ENCODE measurements around the gene CHST8. TPM values are rescaled to one million over a fixed set of nuclear protein-coding genes. Genes with fewer than 3 reads are reported as not detected.

CHST8 gene
- total and polyA plus RNA-seq, 4 donors, result 0.05 to 0.07 TPM; not detected in 2

- TF ChIP-seq, protein P1, sequence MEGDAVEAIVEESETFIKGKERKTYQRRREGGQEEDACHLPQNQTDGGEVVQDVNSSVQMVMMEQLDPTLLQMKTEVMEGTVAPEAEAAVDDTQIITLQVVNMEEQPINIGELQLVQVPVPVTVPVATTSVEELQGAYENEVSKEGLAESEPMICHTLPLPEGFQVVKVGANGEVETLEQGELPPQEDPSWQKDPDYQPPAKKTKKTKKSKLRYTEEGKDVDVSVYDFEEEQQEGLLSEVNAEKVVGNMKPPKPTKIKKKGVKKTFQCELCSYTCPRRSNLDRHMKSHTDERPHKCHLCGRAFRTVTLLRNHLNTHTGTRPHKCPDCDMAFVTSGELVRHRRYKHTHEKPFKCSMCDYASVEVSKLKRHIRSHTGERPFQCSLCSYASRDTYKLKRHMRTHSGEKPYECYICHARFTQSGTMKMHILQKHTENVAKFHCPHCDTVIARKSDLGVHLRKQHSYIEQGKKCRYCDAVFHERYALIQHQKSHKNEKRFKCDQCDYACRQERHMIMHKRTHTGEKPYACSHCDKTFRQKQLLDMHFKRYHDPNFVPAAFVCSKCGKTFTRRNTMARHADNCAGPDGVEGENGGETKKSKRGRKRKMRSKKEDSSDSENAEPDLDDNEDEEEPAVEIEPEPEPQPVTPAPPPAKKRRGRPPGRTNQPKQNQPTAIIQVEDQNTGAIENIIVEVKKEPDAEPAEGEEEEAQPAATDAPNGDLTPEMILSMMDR (IDR thresholded peaks at IDR 0.05; ENCODE audit: low read depth, low read length, missing input control), result no peak
- no peak for TF ChIP-seq TAF1 (conservative IDR thresholded peaks at IDR 0.05)
- no peak for TF ChIP-seq EGR1 (IDR thresholded peaks at IDR 0.05; ENCODE audit: low read depth in 2 of 2)
- no peak for TF ChIP-seq JUND (IDR thresholded peaks at IDR 0.05)
- TF ChIP-seq YY1 (IDR thresholded peaks at IDR 0.05), result no peak
- no peak for TF ChIP-seq MAX (IDR thresholded peaks at IDR 0.05)
- TF ChIP-seq ZBTB33 (IDR thresholded peaks at IDR 0.05), result no peak
- TF ChIP-seq FOXA1 (IDR thresholded peaks at IDR 0.05), result no peak
- TF ChIP-seq GABPA (IDR thresholded peaks at IDR 0.05 in 1 of 2, conservative IDR thresholded peaks at IDR 0.05 in 1 of 2), result no peak
- no peak for TF ChIP-seq HNF4G (IDR thresholded peaks at IDR 0.05)
- TF ChIP-seq NR2F2 (IDR thresholded peaks at IDR 0.05), result no peak
- TF ChIP-seq ATF3 (IDR thresholded peaks at IDR 0.05), result no peak
- no peak for TF ChIP-seq RAD21 (IDR thresholded peaks at IDR 0.05)
- no peak for TF ChIP-seq FOXA2 (IDR thresholded peaks at IDR 0.05)
- TF ChIP-seq RXRA (IDR thresholded peaks at IDR 0.05), result no peak
- TF ChIP-seq, protein P2, sequence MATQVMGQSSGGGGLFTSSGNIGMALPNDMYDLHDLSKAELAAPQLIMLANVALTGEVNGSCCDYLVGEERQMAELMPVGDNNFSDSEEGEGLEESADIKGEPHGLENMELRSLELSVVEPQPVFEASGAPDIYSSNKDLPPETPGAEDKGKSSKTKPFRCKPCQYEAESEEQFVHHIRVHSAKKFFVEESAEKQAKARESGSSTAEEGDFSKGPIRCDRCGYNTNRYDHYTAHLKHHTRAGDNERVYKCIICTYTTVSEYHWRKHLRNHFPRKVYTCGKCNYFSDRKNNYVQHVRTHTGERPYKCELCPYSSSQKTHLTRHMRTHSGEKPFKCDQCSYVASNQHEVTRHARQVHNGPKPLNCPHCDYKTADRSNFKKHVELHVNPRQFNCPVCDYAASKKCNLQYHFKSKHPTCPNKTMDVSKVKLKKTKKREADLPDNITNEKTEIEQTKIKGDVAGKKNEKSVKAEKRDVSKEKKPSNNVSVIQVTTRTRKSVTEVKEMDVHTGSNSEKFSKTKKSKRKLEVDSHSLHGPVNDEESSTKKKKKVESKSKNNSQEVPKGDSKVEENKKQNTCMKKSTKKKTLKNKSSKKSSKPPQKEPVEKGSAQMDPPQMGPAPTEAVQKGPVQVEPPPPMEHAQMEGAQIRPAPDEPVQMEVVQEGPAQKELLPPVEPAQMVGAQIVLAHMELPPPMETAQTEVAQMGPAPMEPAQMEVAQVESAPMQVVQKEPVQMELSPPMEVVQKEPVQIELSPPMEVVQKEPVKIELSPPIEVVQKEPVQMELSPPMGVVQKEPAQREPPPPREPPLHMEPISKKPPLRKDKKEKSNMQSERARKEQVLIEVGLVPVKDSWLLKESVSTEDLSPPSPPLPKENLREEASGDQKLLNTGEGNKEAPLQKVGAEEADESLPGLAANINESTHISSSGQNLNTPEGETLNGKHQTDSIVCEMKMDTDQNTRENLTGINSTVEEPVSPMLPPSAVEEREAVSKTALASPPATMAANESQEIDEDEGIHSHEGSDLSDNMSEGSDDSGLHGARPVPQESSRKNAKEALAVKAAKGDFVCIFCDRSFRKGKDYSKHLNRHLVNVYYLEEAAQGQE (IDR thresholded peaks at IDR 0.05), result no peak
- H3K36me3 ChIP-seq (ENCODE audit: control insufficient read depth in 4 of 4, insufficient read depth in 3 of 4, low read depth in 1 of 4, low read length in 3 of 4), result no peaks in the 10 kb centered on the region
- no peaks in the 10 kb centered on the region for H3K9me3 ChIP-seq (ENCODE audit: control insufficient read depth in 4 of 4, low read length in 3 of 4)
- H3K4me1 ChIP-seq (ENCODE audit: control insufficient read depth in 4 of 4, insufficient read depth in 4 of 4, low read length in 3 of 4), result no peaks in the 10 kb centered on the region
- no peak overlapping the region for H3K27ac ChIP-seq (ENCODE audit: low read depth in 1 of 2, low read length in 2 of 2)
- WGBS, result 77% methylated on average over 3 of the region's 3 CpGs
- no peak overlapping the region for H3K4me3 ChIP-seq (ENCODE audit: low read depth in 1 of 3, low read length in 3 of 3)
- H3K27me3 ChIP-seq (ENCODE audit: control insufficient read depth in 4 of 4, insufficient read depth in 4 of 4, low read length in 3 of 4), result peaks cover 0 to 5% (median 1%) of the 10 kb centered on the region in 4 donors
- DNase-seq (ENCODE audit: low spot score), result no peak
- no peak overlapping the region for H3K9ac ChIP-seq (ENCODE audit: low read depth in 1 of 2, low read length in 2 of 2)
Observed at GRCh38 chr19:33717878-33718277, 96.1 kb downstream of the CHST8 start.
